ENCODE results near the gene LYRM9. TPM values are rescaled to one million over a fixed set of nuclear protein-coding genes. Genes with fewer than 3 reads are reported as not detected.

Gene LYRM9
- polyA plus RNA-seq, 3 donors = 5.9 to 7.6 (median 6.3) TPM

DNA sequence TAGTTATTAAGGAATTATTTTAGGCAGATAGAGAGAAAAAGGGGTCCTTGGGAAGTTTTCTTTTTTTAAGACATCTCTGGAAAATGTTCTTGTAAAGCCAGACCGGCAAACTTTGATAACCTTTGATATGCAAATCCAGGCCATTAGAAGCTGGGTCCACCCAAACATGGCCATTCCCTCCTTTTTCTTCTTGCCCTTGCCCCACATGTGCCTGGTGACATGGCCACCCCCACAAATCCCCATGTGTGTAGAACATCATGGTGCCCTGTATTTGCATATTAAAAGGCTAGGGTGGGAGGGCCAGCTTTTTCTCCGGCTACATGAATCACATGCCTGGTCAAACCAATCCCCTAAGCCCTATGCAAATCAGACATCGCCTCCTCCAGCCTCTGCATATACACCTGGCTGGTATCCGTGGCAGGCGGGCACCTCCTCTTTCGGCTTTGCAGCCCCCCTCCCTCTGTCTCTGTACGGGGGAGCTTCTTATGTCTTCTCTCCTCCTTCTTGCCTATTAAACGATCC is 43.9 kb upstream of the LYRM9 start:
- Mint-ChIP-seq H3K9me3 (peaks cover 0 to 10% (median 3%) of the 10 kb centered on the region in 7 donors), H3K36me3 (no peaks in the 10 kb centered on the region), H3K4me3 (no peak overlapping the region), H3K4me1 (peaks cover 2% of the 10 kb centered on the region), H3K27ac (no peak overlapping the region), H3K27me3 (ENCODE audit: low read depth in 3 of 3) (peaks cover 3 to 5% (median 3%) of the 10 kb centered on the region in 3 donors)
- Histone ChIP-seq H3K4me3 (replicated peaks in 1 of 3; ENCODE audit: low read depth in 2 of 3, low read length in 3 of 3) (no peak overlapping the region), H3K9me3 (replicated peaks in 1 of 2; ENCODE audit: control insufficient read depth in 1 of 2, insufficient read depth in 1 of 2, low read length in 2 of 2) (peaks cover 0 to 5% of the 10 kb centered on the region in 2 donors), H3K27me3 (ENCODE audit: control insufficient read depth in 2 of 2, insufficient read depth in 2 of 2, low read length in 2 of 2) (no peaks in the 10 kb centered on the region), H4K20me1 (ENCODE audit: insufficient read depth, low read length) (no peaks in the 10 kb centered on the region), H3K9ac (ENCODE audit: insufficient read depth, low read length, poor library complexity, severe bottlenecking) (no peak overlapping the region), H2AFZ (ENCODE audit: insufficient read depth, low read depth, low read length, poor library complexity, severe bottlenecking) (no peak overlapping the region), H3K4me2 (replicated peaks; ENCODE audit: extremely low read depth, low read length, poor library complexity, severe bottlenecking) (no peak overlapping the region), H3K36me3 (replicated peaks in 1 of 2; ENCODE audit: control insufficient read depth in 1 of 2, insufficient read depth in 2 of 2, low read length in 2 of 2) (no peaks in the 10 kb centered on the region), H3K27ac (ENCODE audit: low read depth in 1 of 2, low read length in 2 of 2) (no peak overlapping the region), H3K4me1 (ENCODE audit: control insufficient read depth in 1 of 2, insufficient read depth in 2 of 2, low read length in 2 of 2) (no peaks in the 10 kb centered on the region), H3K79me2 (ENCODE audit: insufficient read depth, low read length) (no peaks in the 10 kb centered on the region)
- 95% methylated on average over 7 of the region's 8 CpGs for WGBS (ENCODE audit: insufficient coverage)
- no peak for DNase-seq
- intact Hi-C loops (cut with micrococcal nuclease) = no loop called here
- TF ChIP-seq CTCF (IDR thresholded peaks at IDR 0.05) = no peak

DNA sequence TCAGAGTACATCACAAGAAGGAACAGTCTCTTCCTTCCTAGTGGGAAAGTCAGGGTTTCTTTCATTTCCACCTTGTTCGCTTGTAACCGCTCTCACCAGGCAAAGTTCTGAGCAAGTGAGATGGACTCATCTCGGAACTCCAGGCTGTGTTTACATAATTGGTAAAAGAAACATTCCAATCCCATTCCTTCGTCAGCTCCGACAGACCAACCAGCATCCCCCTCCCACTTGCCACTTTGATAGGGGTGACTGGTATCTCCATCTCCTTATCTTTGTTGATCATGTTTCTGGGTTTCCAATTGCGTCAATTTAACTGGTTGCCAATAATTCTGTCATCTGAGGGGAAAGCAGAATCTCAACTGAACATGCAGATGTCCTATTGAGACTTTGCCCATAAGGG is 36.8 kb upstream of the LYRM9 start:
- Mint-ChIP-seq H3K36me3 (no peaks in the 10 kb centered on the region), H3K4me1 (no peaks in the 10 kb centered on the region), H3K27me3 (ENCODE audit: low read depth in 3 of 3) (peaks cover 2% of the 10 kb centered on the region in 3 donors), H3K4me3 (no peak overlapping the region), H3K27ac (no peak overlapping the region), H3K9me3 (peaks cover 0 to 7% (median 4%) of the 10 kb centered on the region in 7 donors)
- no peak for DNase-seq
- no peak for TF ChIP-seq CTCF (IDR thresholded peaks at IDR 0.05)
- Histone ChIP-seq H2AFZ (ENCODE audit: insufficient read depth, low read depth, low read length, poor library complexity, severe bottlenecking) (no peak overlapping the region), H3K4me2 (replicated peaks; ENCODE audit: extremely low read depth, low read length, poor library complexity, severe bottlenecking) (no peak overlapping the region), H3K79me2 (ENCODE audit: insufficient read depth, low read length) (no peaks in the 10 kb centered on the region), H3K27me3 (ENCODE audit: control insufficient read depth in 2 of 2, insufficient read depth in 2 of 2, low read length in 2 of 2) (no peaks in the 10 kb centered on the region), H3K9me3 (replicated peaks in 1 of 2; ENCODE audit: control insufficient read depth in 1 of 2, insufficient read depth in 1 of 2, low read length in 2 of 2) (peaks cover 0 to 5% of the 10 kb centered on the region in 2 donors), H3K36me3 (replicated peaks in 1 of 2; ENCODE audit: control insufficient read depth in 1 of 2, insufficient read depth in 2 of 2, low read length in 2 of 2) (no peaks in the 10 kb centered on the region), H3K9ac (ENCODE audit: insufficient read depth, low read length, poor library complexity, severe bottlenecking) (no peak overlapping the region), H4K20me1 (ENCODE audit: insufficient read depth, low read length) (no peaks in the 10 kb centered on the region), H3K4me1 (ENCODE audit: control insufficient read depth in 1 of 2, insufficient read depth in 2 of 2, low read length in 2 of 2) (no peaks in the 10 kb centered on the region), H3K27ac (ENCODE audit: low read depth in 1 of 2, low read length in 2 of 2) (no peak overlapping the region), H3K4me3 (replicated peaks in 1 of 3; ENCODE audit: low read depth in 2 of 3, low read length in 3 of 3) (no peak overlapping the region)
- intact Hi-C loops (cut with micrococcal nuclease) = no loop called here
- WGBS (ENCODE audit: insufficient coverage) = no CpG with 5 or more reads among the region's 6 CpGs
